Effector CD8-positive, alpha-beta T cell (primary cell): Measurements from ENCODE around the gene ZSWIM1.

ENCODE experiments used
- DNase-seq: peaks from one replicate; lab custom pipeline; 2025; lab: John Stamatoyannopoulos, UW
- total RNA-seq, 4 experiments: gene quantifications; one replicate each; lab custom pipeline; 2026; lab: John Stamatoyannopoulos, UW

ZSWIM1 gene
- 7.0 to 25.6 (median 14.6) reads per million in 4 experiments for total RNA-seq

DNA sequence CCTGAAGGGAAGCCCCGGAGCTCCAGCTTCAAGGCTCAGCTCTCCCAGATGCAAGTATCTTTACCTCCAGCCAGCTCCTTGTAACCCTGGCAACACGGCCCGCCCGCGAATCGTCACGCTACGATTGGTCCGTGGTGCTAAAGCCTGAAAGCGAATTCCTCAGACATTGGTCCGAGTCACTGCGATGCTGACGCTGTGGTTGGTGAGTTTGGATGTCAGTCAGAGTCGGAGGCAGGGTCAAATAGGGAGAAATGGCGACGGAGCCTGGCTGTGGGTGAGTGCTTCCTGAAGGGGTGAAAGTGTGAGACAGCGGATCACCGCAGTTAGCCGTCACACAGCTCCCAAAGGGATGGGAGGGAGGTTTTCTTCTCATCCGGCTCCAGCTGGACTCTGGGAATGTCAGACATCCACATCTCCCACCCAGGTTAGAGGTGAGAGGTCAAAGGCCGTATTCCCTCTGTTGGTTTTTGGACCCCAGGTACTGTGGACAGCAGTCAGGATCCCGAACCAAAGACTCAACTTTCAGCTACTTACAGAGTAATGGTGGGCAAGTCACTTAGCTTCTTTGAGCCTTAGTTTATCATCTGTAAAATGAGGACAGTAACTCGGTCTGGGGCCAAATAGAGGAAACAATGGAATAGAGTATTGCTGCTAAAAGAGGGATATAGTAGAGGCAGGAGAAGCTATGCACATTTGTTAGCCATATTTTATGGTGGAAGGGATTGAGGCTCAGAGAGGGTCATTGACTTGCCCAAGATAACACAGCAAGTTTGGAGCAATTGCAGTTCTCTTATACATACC lies at the start of gene ZSWIM1:
TSS of gene ZSWIM1 (plus strand) at position 240 of the 801 bp plus-strand sequence. CDS start 1,366 bp downstream, outside the sequence.
- peak; percentile 99 for DNase-seq

- no peak for DNase-seq
These were observed 48.4 kb upstream of the ZSWIM1 start for GRCh38 chr20:45832619-45833018.

GRCh38 chr20:45833030-45833882 lies 47.8 kb upstream of the ZSWIM1 start, which contains the start of gene SNX21:
Gene SNX21, plus strand, starts transcription at chr20:45833799. Its CDS starts 121 bp downstream, at chr20:45833920.
- DNase-seq = no peak

- DNase-seq = no peak
These were observed 46.9 kb upstream of the ZSWIM1 start for GRCh38 chr20:45833883-45834796.

GRCh38 chr20:45834797-45835161 lies 46.2 kb upstream of the ZSWIM1 start:
- no peak for DNase-seq

- DNase-seq = no peak
These were observed 45.7 kb upstream of the ZSWIM1 start for GRCh38 chr20:45835329-45835765.

DNA sequence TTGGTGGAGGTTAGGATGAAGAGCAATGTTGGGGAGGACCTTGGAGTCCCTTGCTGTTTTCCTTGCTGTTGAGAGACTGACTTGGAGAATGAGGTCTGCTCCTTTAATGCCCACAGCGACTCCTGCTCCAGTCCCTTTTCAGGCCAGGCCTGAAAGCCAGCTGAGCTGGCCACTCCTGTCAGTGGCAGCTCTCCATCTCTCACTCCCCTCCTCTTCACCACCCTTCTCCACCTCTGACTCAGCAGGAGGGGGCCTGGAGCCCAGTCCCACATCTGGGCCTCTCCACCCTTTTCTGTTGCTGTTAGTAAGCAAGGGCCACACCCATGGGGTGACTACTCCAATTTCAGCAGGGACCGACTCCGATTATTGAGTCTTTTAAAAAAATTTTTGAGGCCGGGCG lies 45.2 kb upstream of the ZSWIM1 start:
- DNase-seq = no peak

DNA sequence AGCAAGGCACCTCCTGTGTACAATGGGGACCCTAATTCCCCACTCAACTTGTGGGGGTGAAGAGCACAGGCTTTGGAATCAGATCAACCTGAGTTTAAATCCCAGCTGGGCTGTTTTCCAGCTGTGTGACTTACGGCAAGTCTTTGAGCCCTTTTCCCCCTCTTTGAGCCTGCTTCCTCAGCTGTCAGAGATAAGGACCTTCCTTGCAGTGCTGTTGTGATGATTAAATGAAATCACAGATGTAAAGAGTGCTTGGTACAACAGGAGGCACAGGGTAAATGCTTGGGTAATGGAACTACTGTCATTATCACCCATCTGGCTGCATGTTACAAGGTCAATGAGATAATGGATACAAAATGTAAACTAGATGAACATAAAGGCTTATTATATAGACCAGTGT lies 44.2 kb upstream of the ZSWIM1 start:
- DNase-seq = no peak

DNA sequence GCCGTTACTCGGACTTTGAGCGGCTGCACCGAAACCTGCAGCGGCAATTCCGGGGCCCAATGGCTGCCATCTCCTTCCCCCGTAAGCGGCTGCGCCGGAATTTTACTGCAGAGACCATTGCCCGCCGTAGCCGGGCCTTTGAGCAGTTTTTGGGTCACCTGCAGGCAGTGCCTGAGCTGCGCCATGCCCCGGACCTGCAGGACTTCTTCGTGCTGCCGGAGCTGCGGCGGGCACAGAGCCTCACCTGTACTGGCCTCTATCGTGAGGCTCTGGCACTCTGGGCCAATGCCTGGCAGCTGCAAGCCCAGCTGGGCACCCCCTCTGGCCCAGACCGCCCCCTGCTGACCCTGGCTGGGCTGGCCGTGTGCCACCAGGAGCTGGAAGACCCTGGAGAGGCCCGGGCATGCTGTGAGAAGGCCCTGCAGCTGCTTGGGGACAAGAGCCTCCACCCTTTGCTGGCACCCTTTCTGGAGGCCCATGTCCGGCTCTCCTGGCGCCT lies 40.3 kb upstream of the ZSWIM1 start:
- DNase-seq = no peak

DNA sequence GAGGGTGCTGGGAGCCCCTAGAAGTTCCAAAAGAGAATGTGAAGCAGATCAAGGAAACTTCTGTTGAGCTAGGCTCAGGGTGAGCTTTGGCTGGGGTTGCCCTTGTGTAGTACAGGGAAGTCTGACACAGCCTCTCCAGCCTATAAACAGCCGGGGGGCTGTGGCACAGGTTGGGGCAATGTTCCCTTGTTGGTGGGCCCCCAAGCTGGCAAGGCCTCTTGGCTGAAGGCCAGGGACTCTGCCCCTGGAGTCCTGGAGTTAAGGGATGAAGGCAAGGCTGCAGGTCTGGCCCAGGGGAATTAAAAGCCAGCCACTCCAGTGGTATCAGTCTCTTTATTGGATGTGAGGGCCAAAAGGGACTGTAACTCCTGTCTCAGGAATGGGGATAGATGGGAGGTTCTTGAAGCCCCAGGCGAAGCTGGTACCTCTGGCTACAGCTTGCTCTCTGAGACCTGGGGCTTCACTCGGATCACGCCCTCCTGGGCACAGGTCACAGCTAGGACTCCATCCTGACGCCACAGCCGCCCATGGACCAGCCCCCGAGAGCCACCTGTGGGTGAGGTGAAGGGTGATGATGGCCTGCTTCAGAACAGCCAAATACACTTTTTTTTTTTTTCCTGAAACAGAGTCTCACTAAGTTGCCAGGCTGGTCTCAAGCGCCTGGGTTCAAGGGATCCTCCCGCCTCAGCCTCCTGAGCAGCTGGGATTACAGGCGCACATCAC lies 39.5 kb upstream of the ZSWIM1 start:
- no peak for DNase-seq

DNA sequence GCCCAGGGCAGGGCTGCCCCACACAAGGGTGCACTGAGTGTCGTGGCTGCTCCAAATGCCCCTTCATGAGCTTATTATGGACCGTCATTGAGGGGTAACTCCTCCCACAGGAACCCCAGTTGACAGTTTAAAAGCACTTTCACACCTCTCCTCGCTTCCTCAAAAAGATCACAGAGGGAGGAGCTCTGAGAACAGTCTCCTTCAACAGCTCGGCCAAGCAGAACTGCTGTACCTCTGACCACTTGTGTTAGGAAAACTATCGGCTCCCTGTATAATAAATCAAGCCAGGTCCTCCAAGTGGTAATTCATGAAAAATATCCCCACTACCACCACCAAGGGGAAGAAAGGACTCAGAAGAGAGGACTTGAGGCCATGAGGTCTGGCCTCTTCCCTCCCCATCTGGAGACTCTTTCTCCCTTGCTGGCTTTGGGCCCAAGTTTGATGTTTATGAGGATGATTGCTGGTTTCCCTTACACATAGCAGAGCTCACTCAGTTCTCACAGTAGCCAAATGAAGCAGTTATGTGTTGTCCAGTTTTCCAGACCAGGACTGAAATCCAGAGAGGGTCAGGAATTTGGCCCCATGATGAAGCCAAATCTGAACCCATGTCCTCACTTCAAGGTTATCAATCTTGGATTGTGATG lies 38.7 kb upstream of the ZSWIM1 start:
- no peak for DNase-seq

- no peak for DNase-seq
These were observed 37.5 kb upstream of the ZSWIM1 start for GRCh38 chr20:45843506-45843905.

DNA sequence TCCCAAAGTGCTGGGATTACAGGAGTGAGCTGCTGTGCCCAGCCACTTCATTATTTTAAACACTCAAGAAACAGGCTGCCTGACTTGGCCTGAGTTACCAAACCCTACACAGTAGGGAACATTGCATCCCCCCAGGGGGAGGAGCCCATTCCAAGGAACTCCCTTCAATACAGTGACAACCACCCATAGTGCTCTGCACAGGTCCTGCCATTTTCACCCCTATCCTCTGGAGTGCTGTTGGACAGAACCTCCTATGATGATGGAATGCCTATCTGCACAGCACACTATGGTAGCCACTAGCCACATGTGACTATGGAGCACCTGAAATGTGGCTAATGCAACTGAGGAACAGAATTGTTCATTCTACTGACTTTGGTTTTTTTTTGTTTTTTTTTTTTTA lies 35.6 kb upstream of the ZSWIM1 start:
- no peak for DNase-seq

DNA sequence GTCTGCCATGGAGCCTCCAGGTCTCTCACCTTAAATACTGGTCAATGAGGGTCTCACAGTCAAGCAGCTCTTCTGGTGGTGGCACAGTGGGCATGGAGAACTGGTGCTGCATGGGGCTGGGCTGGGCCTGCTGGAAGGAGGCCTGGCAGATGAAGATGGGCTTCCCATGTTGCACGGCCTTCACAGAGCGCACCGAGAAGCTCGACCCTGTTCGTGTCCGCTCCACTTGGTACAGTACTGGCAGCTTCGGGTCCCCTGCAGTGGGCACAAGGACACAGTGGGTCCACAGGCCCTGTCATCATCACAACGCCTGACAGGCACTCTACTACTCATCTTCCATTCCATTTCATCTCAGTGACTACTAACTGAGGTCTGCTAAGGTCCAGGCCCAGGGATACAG lies 32.6 kb upstream of the ZSWIM1 start:
- DNase-seq = no peak

DNA sequence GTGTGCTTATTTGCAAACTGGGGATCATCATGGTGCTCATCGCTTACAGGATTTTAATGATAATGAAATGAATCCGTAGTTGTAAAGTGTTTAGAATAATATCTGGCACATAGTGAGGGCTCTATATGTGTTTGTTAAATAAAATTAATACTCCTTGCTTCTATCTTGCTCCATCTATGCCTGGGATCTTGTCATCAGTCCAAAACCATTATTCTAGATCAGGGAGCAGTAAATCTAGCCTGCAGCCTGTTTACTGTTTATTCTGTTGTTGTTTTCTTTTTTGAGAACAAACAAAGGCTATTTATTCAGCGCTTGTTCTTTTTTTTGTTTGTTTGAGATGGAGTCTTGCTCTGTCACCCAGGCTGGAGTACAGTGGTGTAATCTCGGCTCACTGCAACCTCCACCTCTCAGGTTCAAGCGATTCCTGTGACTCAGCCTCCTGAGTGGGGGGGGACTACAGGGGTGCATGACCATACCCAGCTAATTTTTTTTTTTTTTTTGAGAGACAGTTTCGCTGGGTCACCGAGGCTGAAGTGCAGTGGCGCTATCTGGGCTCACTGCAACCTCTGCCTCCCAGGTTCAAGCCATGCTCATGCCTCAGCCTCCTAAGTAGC lies 32.0 kb upstream of the ZSWIM1 start:
- DNase-seq = no peak

DNA sequence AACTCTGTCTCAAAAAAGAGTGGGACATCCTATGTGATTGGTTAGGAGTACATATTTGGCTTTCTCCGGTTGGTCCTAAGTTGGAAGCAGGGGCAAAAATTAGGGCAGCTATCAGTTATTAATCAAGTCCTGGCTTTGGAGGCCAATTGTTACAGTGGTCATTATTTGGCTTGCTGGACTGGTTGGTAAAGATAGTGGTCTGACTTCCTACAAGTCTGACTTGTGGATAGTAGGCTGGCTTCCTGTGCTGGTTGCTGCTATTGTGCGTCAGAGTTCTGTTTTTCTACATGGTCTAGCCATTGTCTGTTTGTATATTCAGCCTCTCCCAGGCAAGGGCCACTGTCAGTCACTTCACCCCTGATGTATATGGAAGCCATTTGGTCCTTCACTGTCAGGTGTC lies 30.8 kb upstream of the ZSWIM1 start:
- DNase-seq = no peak

DNA sequence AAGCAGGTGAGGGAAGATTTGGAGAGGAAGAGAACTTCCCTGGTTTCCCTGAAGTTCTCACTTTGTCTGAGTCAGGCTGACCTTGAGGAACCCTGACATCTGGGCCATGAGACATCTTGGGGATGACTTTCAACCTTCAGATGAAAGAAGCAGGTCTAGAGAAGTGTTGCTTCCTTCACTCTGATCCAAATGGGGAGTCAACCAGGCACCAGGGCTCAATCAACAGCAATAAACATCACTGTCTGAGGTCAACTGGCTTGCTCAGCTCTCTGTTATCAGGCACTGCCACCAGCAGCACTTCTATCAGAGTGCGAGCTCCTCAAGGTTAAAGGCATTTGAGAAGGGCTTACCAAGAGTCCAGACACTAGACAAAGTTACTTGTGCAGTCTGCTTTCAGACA lies 30.1 kb upstream of the ZSWIM1 start:
- no peak for DNase-seq

DNA sequence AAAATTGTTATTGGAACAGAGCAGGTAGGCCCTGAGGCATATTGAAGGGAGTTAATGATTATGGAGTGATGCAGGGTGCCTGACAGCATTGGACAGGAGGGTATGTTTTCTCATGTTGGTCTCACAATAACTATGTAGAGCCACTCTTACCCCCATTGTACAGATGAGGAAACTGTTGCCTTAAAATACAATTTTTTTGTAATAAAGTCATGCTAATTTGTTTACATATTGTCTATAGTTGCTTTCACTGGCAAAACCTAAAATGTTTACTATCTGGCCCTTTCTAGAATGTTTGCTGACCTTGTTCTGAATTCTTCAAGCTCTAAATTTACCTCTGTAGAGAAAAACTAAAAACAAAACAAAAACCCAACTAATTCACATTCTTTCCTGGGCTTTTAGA lies 29.5 kb upstream of the ZSWIM1 start:
- DNase-seq = no peak

GRCh38 chr20:45852326-45852725 lies 28.7 kb upstream of the ZSWIM1 start:
- no peak for DNase-seq

DNA sequence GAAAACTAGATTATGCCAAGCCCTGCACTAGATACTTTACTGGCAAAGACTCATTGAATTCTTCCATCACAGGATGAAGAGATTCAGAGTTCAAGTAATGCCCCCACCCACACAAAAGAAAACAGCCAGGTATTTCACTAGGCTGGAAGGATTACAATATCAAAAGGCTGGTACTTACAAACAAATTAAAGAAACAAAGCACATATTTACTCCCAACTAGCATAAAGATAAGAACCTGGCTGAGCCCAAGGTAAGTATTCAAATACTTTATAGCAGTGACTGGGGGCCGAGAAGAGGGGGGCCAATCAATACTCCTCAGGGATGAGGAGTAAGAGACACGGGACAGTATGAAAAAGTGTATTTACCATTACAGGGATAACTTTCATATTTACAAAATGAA lies 27.5 kb upstream of the ZSWIM1 start:
- DNase-seq = no peak
